HCT116 (cell line): ENCODE measurements around the gene PPP6R3. TPM values are rescaled to one million over a fixed set of nuclear protein-coding genes. Genes with fewer than 3 reads are reported as not detected.

ENCODE experiments used
- ATAC-seq: fragments of 200-7000 bp; cut with Tn5 transposase; 2 replicates; pipeline ENCODE4 v1.9.1; 2020; ENCODE audit warnings: mild to moderate bottlenecking, moderate library complexity
- BruUV-seq: library from RNA; stranded (reverse); fragments of 400-500 nt; replicated peaks from 2 replicates; lab custom pipeline; 2021; lab: Mats Ljungman, UMichigan
- CTCF ChIA-PET: fragments of 300-600 bp; sonication (Branson Sonifier 250); formaldehyde crosslinking; loops from one replicate; lab custom pipeline; 2021; ENCODE audit warnings: antibody characterized with exemption; lab: Charles Lee
- POLR2A ChIA-PET: fragments of 300-600, 350-600 bp; sonication (Branson Sonifier 250); formaldehyde crosslinking; loops from one replicate; lab custom pipeline; 2021; ENCODE audit warnings: antibody characterized with exemption; lab: Charles Lee
- RAD21 ChIA-PET, 2 experiments: fragments of 300-600 bp; sonication (Branson Sonifier 250); formaldehyde crosslinking; loops; one replicate each; lab custom pipeline; 2023; ENCODE audit warnings: low total read pairs in 2 of 2; ENCODE audit not compliant: uncharacterized antibody in 2 of 2, unreplicated experiment in 2 of 2, low non-redundant PET in 1 of 2; lab: Charles Lee
- DNase-seq: peaks from one replicate; pipeline ENCODE4 v3.0.0-alpha.2; 2010; ENCODE audit warnings: low read depth, low spot score
- H2AFZ ChIP-seq: fragments of 200-600 bp; shearing (Covaris generic), sonication (generic); 2 replicates; pipeline ENCODE4 v1.6.1; 2017; ENCODE audit warnings: low read depth, mixed run types, mixed read lengths, antibody characterized with exemption, low read length; ENCODE audit not compliant: poor library complexity, severe bottlenecking
- H3K27ac ChIP-seq: 2 replicates; pipeline ENCODE4 v1.5.1; 2012; ENCODE audit warnings: low read depth, low read length
- H3K27me3 ChIP-seq: fragments of 200-600 bp; sonication (generic); 2 replicates; pipeline ENCODE4 v1.6.1; 2016; ENCODE audit warnings: mixed run types, low read length, mixed read lengths; ENCODE audit not compliant: insufficient read depth
- H3K36me3 ChIP-seq, 2 experiments: fragments of 200-500 bp in 1 of 2; fragments of 200-600 bp in 1 of 2; sonication (Bioruptor generic) in 1 of 2; sonication (generic) in 1 of 2; 2 replicates each; pipeline versions ENCODE4 v1.5.1 to v1.6.1; 2014 to 2016; ENCODE audit warnings: low read length in 2 of 2, inconsistent platforms in 1 of 2, mixed read lengths in 1 of 2, mixed run types in 1 of 2; ENCODE audit not compliant: insufficient read depth in 2 of 2, control insufficient read depth in 1 of 2
- H3K4me1 ChIP-seq, 2 experiments: fragments of 200-600 bp in 1 of 2; sonication (generic) in 1 of 2; 2 replicates each; pipeline versions ENCODE4 v1.5.1 to v1.6.1; 2012 to 2017; ENCODE audit warnings: low read length in 2 of 2, inconsistent platforms in 1 of 2, mild to moderate bottlenecking in 1 of 2, mixed read lengths in 1 of 2, mixed run types in 1 of 2, moderate library complexity in 1 of 2; ENCODE audit not compliant: insufficient read depth in 2 of 2, control insufficient read depth in 1 of 2
- H3K4me2 ChIP-seq: fragments of 200-600 bp; sonication (generic); 2 replicates; pipeline ENCODE4 v1.6.1; 2017; ENCODE audit warnings: mixed run types, low read length, mixed read lengths
- H3K4me3 ChIP-seq, 2 experiments: fragments of 200-600 bp in 1 of 2; sonication (generic) in 1 of 2; replicated peaks in 1 of 2; 2 replicates each; pipeline ENCODE4 v1.5.1; 2011 to 2016; ENCODE audit warnings: low read length in 2 of 2, control low read depth in 1 of 2, low read depth in 1 of 2, mild to moderate bottlenecking in 1 of 2, mixed read lengths in 1 of 2, mixed run types in 1 of 2
- H3K79me2 ChIP-seq: fragments of 200-600 bp; sonication (generic); 2 replicates; pipeline ENCODE4 v1.6.1; 2017; ENCODE audit warnings: mild to moderate bottlenecking, mixed run types, low read length, moderate library complexity, mixed read lengths; ENCODE audit not compliant: insufficient read depth
- H3K9ac ChIP-seq: fragments of 200-600 bp; sonication (generic); 2 replicates; pipeline ENCODE4 v1.6.1; 2016; ENCODE audit warnings: low read length, mixed read lengths
- H3K9me2 ChIP-seq: fragments of 200-600 bp; sonication (generic), shearing (Covaris generic); 2 replicates; pipeline ENCODE4 v1.6.1; 2017; ENCODE audit warnings: mixed run types, mild to moderate bottlenecking, moderate library complexity; ENCODE audit not compliant: insufficient read depth
- H3K9me3 ChIP-seq, 2 experiments: fragments of 200-500 bp in 1 of 2; fragments of 200-600 bp in 1 of 2; sonication (Bioruptor generic) in 1 of 2; sonication (generic) in 1 of 2; 2 replicates each; pipeline ENCODE4 v1.6.1; 2014 to 2017; ENCODE audit warnings: low read length in 2 of 2, mixed read lengths in 2 of 2, inconsistent platforms in 1 of 2, low read depth in 1 of 2, mild to moderate bottlenecking in 1 of 2, mixed run types in 1 of 2, moderate library complexity in 1 of 2; ENCODE audit not compliant: control insufficient read depth in 1 of 2, insufficient read depth in 1 of 2
- H4K20me1 ChIP-seq: fragments of 200-600 bp; sonication (generic), shearing (Covaris generic); 2 replicates; pipeline ENCODE4 v1.6.1; 2017; ENCODE audit warnings: mixed run types, mild to moderate bottlenecking, moderate library complexity; ENCODE audit not compliant: insufficient read depth
- CBX3 ChIP-seq: IDR thresholded peaks from 2 replicates; pipeline ENCODE4 v1.6.1; 2012; ENCODE audit warnings: low read depth
- CEBPB ChIP-seq: IDR thresholded peaks from 2 replicates; pipeline ENCODE4 v1.6.1; 2012; ENCODE audit warnings: low read depth
- EGR1 ChIP-seq: IDR thresholded peaks from 2 replicates; pipeline ENCODE4 v1.6.1; 2012; ENCODE audit warnings: low read depth
- ELF1 ChIP-seq: IDR thresholded peaks from 2 replicates; pipeline ENCODE4 v1.6.1; 2012; ENCODE audit warnings: low read depth, borderline replicate concordance
- EZH2 ChIP-seq: fragments of 200-600 bp; sonication (generic); IDR thresholded peaks from 2 replicates; pipeline ENCODE4 v1.6.1; 2017; ENCODE audit warnings: antibody characterized with exemption, mixed run types
- EZH2phosphoT487 ChIP-seq: fragments of 200-600 bp; IDR thresholded peaks from 2 replicates; pipeline ENCODE4 v1.6.1; 2018; ENCODE audit warnings: antibody characterized with exemption, borderline replicate concordance
- JUND ChIP-seq: IDR thresholded peaks from 2 replicates; pipeline ENCODE4 v1.6.1; 2012
- POLR2A ChIP-seq: IDR thresholded peaks from 2 replicates; pipeline ENCODE4 v1.7.0; 2011; ENCODE audit warnings: borderline replicate concordance; ENCODE audit not compliant: insufficient read depth, insufficient read length; ENCODE audit errors: extremely low read depth
- POLR2AphosphoS5 ChIP-seq: IDR thresholded peaks from 2 replicates; pipeline ENCODE4 v1.6.1; 2011; ENCODE audit warnings: mild to moderate bottlenecking, low read depth, low read length, moderate library complexity
- RAD21 ChIP-seq: IDR thresholded peaks from 2 replicates; pipeline ENCODE4 v1.6.1; 2012; ENCODE audit warnings: low read depth, mild to moderate bottlenecking
- SIN3A ChIP-seq: IDR thresholded peaks from 2 replicates; pipeline ENCODE4 v1.6.1; 2012; ENCODE audit warnings: low read depth
- SRF ChIP-seq: IDR thresholded peaks from 2 replicates; pipeline ENCODE4 v1.6.1; 2012; ENCODE audit warnings: low read depth
- TCF7L2 ChIP-seq: IDR thresholded peaks from 2 replicates; pipeline ENCODE4 v1.7.0; 2011; ENCODE audit warnings: borderline replicate concordance, inconsistent platforms; ENCODE audit not compliant: insufficient read depth, insufficient read length; ENCODE audit errors: extremely low read depth
- YY1 ChIP-seq: IDR thresholded peaks from 2 replicates; pipeline ENCODE4 v1.6.1; 2011; ENCODE audit warnings: low read length, low read depth, moderate library complexity, mild to moderate bottlenecking; ENCODE audit not compliant: insufficient replicate concordance; ENCODE audit errors: extremely low read depth
- ZFX ChIP-seq: fragments of 450-650 bp; IDR thresholded peaks from 2 replicates; pipeline ENCODE4 v1.6.1; 2017
- ZNF274 ChIP-seq: fragments of 200-500 bp; sonication (Bioruptor generic); IDR thresholded peaks from 2 replicates; pipeline ENCODE4 v1.6.1; 2014; ENCODE audit warnings: mild to moderate bottlenecking, low read depth, low read length, inconsistent platforms
- intact Hi-C: fragments of 100-400 bp; cut with micrococcal nuclease; formaldehyde crosslinking; loops from 2 replicates; pipeline ENCODE4 v1.10.0; 2022
- total RNA-seq: library from RNA; stranded (reverse); gene quantifications from one replicate; pipeline ENCODE4 v1.2.1, GENCODE V29; 2021; ENCODE audit not compliant: unreplicated experiment
- TF ChIP-seq, protein P1 (sequence below), 3 experiments: fragments of 200-600 bp in 1 of 3; sonication (generic) in 1 of 3; IDR thresholded peaks in 2 of 3; conservative IDR thresholded peaks in 1 of 3; 2 replicates each; pipeline ENCODE4 v1.5.1; 2012 to 2017; ENCODE audit warnings: low read depth in 2 of 3, low read length in 2 of 3, antibody characterized with exemption in 1 of 3, borderline replicate concordance in 1 of 3, control low read depth in 1 of 3, mild to moderate bottlenecking in 1 of 3, mixed read lengths in 1 of 3, mixed run types in 1 of 3, moderate library complexity in 1 of 3; ENCODE audit not compliant: insufficient read depth in 1 of 3
- TF ChIP-seq, protein P2 (sequence below): IDR thresholded peaks from 2 replicates; pipeline ENCODE4 v1.6.1; 2012
- TF ChIP-seq, protein P3 (sequence below): IDR thresholded peaks from 2 replicates; pipeline ENCODE4 v1.6.1; 2012; ENCODE audit warnings: low read depth
- TF ChIP-seq, protein P4 (sequence below): IDR thresholded peaks from 2 replicates; pipeline ENCODE4 v1.6.1; 2012

PPP6R3 gene
- total RNA-seq, 1 experiment from 2014 or later, result 113 TPM

DNA sequence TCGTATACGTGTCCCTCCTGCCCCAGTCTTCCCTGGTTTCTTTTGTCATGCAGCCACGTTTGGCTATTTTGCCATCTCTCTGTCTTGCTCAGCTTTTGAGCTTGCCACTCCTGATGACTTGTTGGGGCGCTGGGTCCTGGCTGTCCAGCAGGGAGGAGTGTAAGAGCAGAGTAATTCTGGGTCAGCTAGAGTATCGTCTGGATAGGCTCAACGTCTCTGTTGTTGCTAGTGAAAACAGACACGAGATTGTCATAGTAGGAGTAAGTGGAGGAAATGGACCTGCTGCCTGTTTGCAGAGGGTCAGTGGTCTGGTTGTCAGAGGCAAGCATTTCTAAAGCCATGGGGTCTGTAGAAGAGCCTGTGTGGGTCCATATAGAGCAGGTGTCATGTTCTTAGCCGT, 83.0 kb downstream of the PPP6R3 start:
- Histone ChIP-seq H3K79me2 (peaks cover 99% of the 10 kb centered on the region), H3K9ac (no peak overlapping the region), H3K9me3 (no peaks in the 10 kb centered on the region), H4K20me1 (0 out of 2 replicates have a peak, but pooled peaks cover 6% of the 10 kb centered on the region), H3K27ac (no peak overlapping the region), H3K27me3 (no peaks in the 10 kb centered on the region), H3K36me3 (peaks cover 2 to 46% of the 10 kb centered on the region in 2 experiments; a peak in 2 of 4 replicates), H2AFZ (no peak overlapping the region), H3K4me1 (peaks cover 11 to 23% of the 10 kb centered on the region in 2 experiments), H3K9me2 (no peaks in the 10 kb centered on the region)
- no peak for DNase-seq
- RAD21 ChIA-PET, result no interaction called here
- BruUV-seq, result no TSS peak
- TF ChIP-seq YY1, result no peak
- no peak for TF ChIP-seq CBX3
- TF ChIP-seq, protein P1, sequence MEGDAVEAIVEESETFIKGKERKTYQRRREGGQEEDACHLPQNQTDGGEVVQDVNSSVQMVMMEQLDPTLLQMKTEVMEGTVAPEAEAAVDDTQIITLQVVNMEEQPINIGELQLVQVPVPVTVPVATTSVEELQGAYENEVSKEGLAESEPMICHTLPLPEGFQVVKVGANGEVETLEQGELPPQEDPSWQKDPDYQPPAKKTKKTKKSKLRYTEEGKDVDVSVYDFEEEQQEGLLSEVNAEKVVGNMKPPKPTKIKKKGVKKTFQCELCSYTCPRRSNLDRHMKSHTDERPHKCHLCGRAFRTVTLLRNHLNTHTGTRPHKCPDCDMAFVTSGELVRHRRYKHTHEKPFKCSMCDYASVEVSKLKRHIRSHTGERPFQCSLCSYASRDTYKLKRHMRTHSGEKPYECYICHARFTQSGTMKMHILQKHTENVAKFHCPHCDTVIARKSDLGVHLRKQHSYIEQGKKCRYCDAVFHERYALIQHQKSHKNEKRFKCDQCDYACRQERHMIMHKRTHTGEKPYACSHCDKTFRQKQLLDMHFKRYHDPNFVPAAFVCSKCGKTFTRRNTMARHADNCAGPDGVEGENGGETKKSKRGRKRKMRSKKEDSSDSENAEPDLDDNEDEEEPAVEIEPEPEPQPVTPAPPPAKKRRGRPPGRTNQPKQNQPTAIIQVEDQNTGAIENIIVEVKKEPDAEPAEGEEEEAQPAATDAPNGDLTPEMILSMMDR (IDR thresholded peaks at IDR 0.05 in 2 of 3, conservative IDR thresholded peaks at IDR 0.05 in 1 of 3; ENCODE audit: borderline replicate concordance in 1 of 3, insufficient read depth in 1 of 3, low read depth in 2 of 3, low read length in 2 of 3), result no peak
- TF ChIP-seq RAD21, result no peak
- TF ChIP-seq POLR2A, result no peak
- TF ChIP-seq POLR2AphosphoS5, result no peak
- no peak for TF ChIP-seq ZNF274
- no peak for TF ChIP-seq SIN3A
- TF ChIP-seq EZH2phosphoT487, result no peak
- no peak for TF ChIP-seq EZH2
- TF ChIP-seq ZFX, result no peak
- no peak for TF ChIP-seq TCF7L2
- TF ChIP-seq SRF, result no peak
- no peak for TF ChIP-seq JUND
- no peak for TF ChIP-seq ELF1
- TF ChIP-seq, protein P2, sequence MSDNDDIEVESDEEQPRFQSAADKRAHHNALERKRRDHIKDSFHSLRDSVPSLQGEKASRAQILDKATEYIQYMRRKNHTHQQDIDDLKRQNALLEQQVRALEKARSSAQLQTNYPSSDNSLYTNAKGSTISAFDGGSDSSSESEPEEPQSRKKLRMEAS, result no peak
- no peak for TF ChIP-seq CEBPB
- TF ChIP-seq, protein P3, sequence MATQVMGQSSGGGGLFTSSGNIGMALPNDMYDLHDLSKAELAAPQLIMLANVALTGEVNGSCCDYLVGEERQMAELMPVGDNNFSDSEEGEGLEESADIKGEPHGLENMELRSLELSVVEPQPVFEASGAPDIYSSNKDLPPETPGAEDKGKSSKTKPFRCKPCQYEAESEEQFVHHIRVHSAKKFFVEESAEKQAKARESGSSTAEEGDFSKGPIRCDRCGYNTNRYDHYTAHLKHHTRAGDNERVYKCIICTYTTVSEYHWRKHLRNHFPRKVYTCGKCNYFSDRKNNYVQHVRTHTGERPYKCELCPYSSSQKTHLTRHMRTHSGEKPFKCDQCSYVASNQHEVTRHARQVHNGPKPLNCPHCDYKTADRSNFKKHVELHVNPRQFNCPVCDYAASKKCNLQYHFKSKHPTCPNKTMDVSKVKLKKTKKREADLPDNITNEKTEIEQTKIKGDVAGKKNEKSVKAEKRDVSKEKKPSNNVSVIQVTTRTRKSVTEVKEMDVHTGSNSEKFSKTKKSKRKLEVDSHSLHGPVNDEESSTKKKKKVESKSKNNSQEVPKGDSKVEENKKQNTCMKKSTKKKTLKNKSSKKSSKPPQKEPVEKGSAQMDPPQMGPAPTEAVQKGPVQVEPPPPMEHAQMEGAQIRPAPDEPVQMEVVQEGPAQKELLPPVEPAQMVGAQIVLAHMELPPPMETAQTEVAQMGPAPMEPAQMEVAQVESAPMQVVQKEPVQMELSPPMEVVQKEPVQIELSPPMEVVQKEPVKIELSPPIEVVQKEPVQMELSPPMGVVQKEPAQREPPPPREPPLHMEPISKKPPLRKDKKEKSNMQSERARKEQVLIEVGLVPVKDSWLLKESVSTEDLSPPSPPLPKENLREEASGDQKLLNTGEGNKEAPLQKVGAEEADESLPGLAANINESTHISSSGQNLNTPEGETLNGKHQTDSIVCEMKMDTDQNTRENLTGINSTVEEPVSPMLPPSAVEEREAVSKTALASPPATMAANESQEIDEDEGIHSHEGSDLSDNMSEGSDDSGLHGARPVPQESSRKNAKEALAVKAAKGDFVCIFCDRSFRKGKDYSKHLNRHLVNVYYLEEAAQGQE, result no peak
- TF ChIP-seq, protein P4, sequence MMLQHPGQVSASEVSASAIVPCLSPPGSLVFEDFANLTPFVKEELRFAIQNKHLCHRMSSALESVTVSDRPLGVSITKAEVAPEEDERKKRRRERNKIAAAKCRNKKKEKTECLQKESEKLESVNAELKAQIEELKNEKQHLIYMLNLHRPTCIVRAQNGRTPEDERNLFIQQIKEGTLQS, result no peak
- no peak for TF ChIP-seq EGR1
- TF ChIP-seq, all 23 proteins: peak for 0
- intact Hi-C loops, result no loop called here
- ATAC-seq, result no peak
- POLR2A ChIA-PET, result no interaction called here
- Histone ChIP-seq H3K4me3 (no peak overlapping the region), H3K4me2 (no peak overlapping the region)
- CTCF ChIA-PET, result no interaction called here
